ENCODE results near the gene DIAPH2.

Gene DIAPH2

GRCh38 chrX:97622111-97622510 is 937.5 kb downstream of the DIAPH2 start:
- DNase-seq (ENCODE audit: low spot score in 2 of 2): no peak
- H3K27me3 ChIP-seq (ENCODE audit: low read depth): peaks cover 2% of the 10 kb centered on the region; the same call in 1 of the 2 replicates
- no peaks in the 10 kb centered on the region for H3K9me3 ChIP-seq
- in situ Hi-C loops (cut with MboI; ENCODE audit: low sequenced_read_pairs): no loop called here
- no peak overlapping the region for H3K4me3 ChIP-seq
- no peaks in the 10 kb centered on the region for H3K36me3 ChIP-seq (replicated peaks)
- no peaks in the 10 kb centered on the region for H3K4me1 ChIP-seq

- peaks cover 2% of the 10 kb centered on the region; the same call in 1 of the 2 replicates for H3K27me3 ChIP-seq (ENCODE audit: low read depth)
- no peak for DNase-seq (ENCODE audit: low spot score in 2 of 2)
- H3K4me3 ChIP-seq: no peak overlapping the region
- in situ Hi-C loops (cut with MboI; ENCODE audit: low sequenced_read_pairs): no loop called here
- no peaks in the 10 kb centered on the region for H3K4me1 ChIP-seq
- no peaks in the 10 kb centered on the region for H3K9me3 ChIP-seq
- H3K36me3 ChIP-seq (replicated peaks): no peaks in the 10 kb centered on the region
Measured at GRCh38 chrX:97628326-97628725, 943.7 kb downstream of the DIAPH2 start.

- in situ Hi-C loops (cut with MboI; ENCODE audit: low sequenced_read_pairs): no loop called here
- Histone ChIP-seq H3K4me1 (no peaks in the 10 kb centered on the region), H3K9me3 (no peaks in the 10 kb centered on the region), H3K4me3 (no peak overlapping the region), H3K27me3 (ENCODE audit: low read depth) (peaks cover 2% of the 10 kb centered on the region; the same call in 1 of the 2 replicates), H3K36me3 (replicated peaks) (no peaks in the 10 kb centered on the region)
- no peak for DNase-seq (ENCODE audit: low spot score in 2 of 2)
Measured at GRCh38 chrX:97628807-97629596, 944.4 kb downstream of the DIAPH2 start.

GRCh38 chrX:97629597-97629985 is 944.9 kb downstream of the DIAPH2 start:
- DNase-seq (ENCODE audit: low spot score in 2 of 2): no peak
- no peaks in the 10 kb centered on the region for H3K36me3 ChIP-seq (replicated peaks)
- in situ Hi-C loops (cut with MboI; ENCODE audit: low sequenced_read_pairs): no loop called here
- H3K27me3 ChIP-seq (ENCODE audit: low read depth): peaks cover 2% of the 10 kb centered on the region; the same call in 1 of the 2 replicates
- no peaks in the 10 kb centered on the region for H3K9me3 ChIP-seq
- no peaks in the 10 kb centered on the region for H3K4me1 ChIP-seq
- H3K4me3 ChIP-seq: no peak overlapping the region

- peaks cover 23% of the 10 kb centered on the region for H3K4me1 ChIP-seq
- no peaks in the 10 kb centered on the region for H3K9me3 ChIP-seq
- H3K36me3 ChIP-seq (replicated peaks): no peaks in the 10 kb centered on the region
- no peaks in the 10 kb centered on the region for H3K27me3 ChIP-seq (ENCODE audit: low read depth)
- in situ Hi-C loops (cut with MboI; ENCODE audit: low sequenced_read_pairs): no loop called here
- no peak overlapping the region for H3K4me3 ChIP-seq
- DNase-seq (ENCODE audit: low spot score in 2 of 2): no peak
Measured at GRCh38 chrX:97633798-97634197, 949.2 kb downstream of the DIAPH2 start.

GRCh38 chrX:97636473-97637140 is 952.0 kb downstream of the DIAPH2 start:
- no peaks in the 10 kb centered on the region for H3K36me3 ChIP-seq (replicated peaks)
- in situ Hi-C loops (cut with MboI; ENCODE audit: low sequenced_read_pairs): no loop called here
- H3K9me3 ChIP-seq: no peaks in the 10 kb centered on the region
- DNase-seq (ENCODE audit: low spot score in 2 of 2): no peak
- no peak overlapping the region for H3K4me3 ChIP-seq
- no peaks in the 10 kb centered on the region for H3K27me3 ChIP-seq (ENCODE audit: low read depth)
- peaks cover 34% of the 10 kb centered on the region for H3K4me1 ChIP-seq

- Histone ChIP-seq H3K4me3 (no peak overlapping the region), H3K9me3 (no peaks in the 10 kb centered on the region), H3K4me1 (peaks cover 34% of the 10 kb centered on the region), H3K27me3 (ENCODE audit: low read depth) (no peaks in the 10 kb centered on the region), H3K36me3 (replicated peaks) (no peaks in the 10 kb centered on the region)
- in situ Hi-C loops (cut with MboI; ENCODE audit: low sequenced_read_pairs): no loop called here
- DNase-seq (ENCODE audit: low spot score in 2 of 2): no peak
Measured at GRCh38 chrX:97637289-97637688, 952.6 kb downstream of the DIAPH2 start.

- H3K4me3 ChIP-seq: no peak overlapping the region
- H3K9me3 ChIP-seq: no peaks in the 10 kb centered on the region
- H3K36me3 ChIP-seq (replicated peaks): no peaks in the 10 kb centered on the region
- DNase-seq (ENCODE audit: low spot score in 2 of 2): no peak
- H3K27me3 ChIP-seq (ENCODE audit: low read depth): no peaks in the 10 kb centered on the region
- in situ Hi-C loops (cut with MboI; ENCODE audit: low sequenced_read_pairs): no loop called here
- peaks cover 34% of the 10 kb centered on the region for H3K4me1 ChIP-seq
Measured at GRCh38 chrX:97638621-97639020, 954.0 kb downstream of the DIAPH2 start.

GRCh38 chrX:97639526-97639925 is 954.9 kb downstream of the DIAPH2 start:
- in situ Hi-C loops (cut with MboI; ENCODE audit: low sequenced_read_pairs): no loop called here
- DNase-seq (ENCODE audit: low spot score in 2 of 2): peak; percentile 74 to 75
- no peak overlapping the region for H3K4me3 ChIP-seq
- H3K4me1 ChIP-seq: peaks cover 34% of the 10 kb centered on the region
- H3K9me3 ChIP-seq: no peaks in the 10 kb centered on the region
- H3K36me3 ChIP-seq (replicated peaks): no peaks in the 10 kb centered on the region
- H3K27me3 ChIP-seq (ENCODE audit: low read depth): no peaks in the 10 kb centered on the region

Measured in HAP-1 (cell line).